CD8-positive, alpha-beta memory T cell (primary cell): ENCODE data around the gene AQP1. TPM values are rescaled to one million over a fixed set of nuclear protein-coding genes. Genes with fewer than 3 reads are reported as not detected.

Source experiments
- CTCF ChIA-PET: fragments of 350-600 bp; sonication (Branson Sonifier 250); formaldehyde crosslinking; loops from one replicate; lab custom pipeline; 2021; ENCODE audit warnings: antibody characterized with exemption; lab: Charles Lee
- POLR2A ChIA-PET: fragments of 350-600 bp; sonication (Branson Sonifier 250); formaldehyde crosslinking; loops from one replicate; lab custom pipeline; 2021; ENCODE audit warnings: antibody characterized with exemption; lab: Charles Lee
- DNase-seq, 5 donors: peaks; one replicate each; pipeline versions ENCODE4 v3.0.0 to v3.0.0-alpha.2; 2020 to 2022; ENCODE audit warnings: mixed read lengths in 1 of 5
- H3K27ac ChIP-seq: one replicate; pipeline ENCODE4 v1.7.0; 2013; ENCODE audit warnings: low read depth, mild to moderate bottlenecking, low read length, moderate library complexity
- H3K27me3 ChIP-seq: 2 replicates; pipeline ENCODE4 v1.7.0; 2013; ENCODE audit warnings: low read length, mild to moderate bottlenecking; ENCODE audit not compliant: insufficient read depth, poor library complexity, severe bottlenecking
- H3K36me3 ChIP-seq: 2 replicates; pipeline ENCODE4 v1.7.0; 2013; ENCODE audit warnings: mild to moderate bottlenecking, low read length, moderate library complexity; ENCODE audit not compliant: insufficient read depth
- H3K4me1 ChIP-seq: 2 replicates; pipeline ENCODE4 v1.7.0; 2013; ENCODE audit warnings: mild to moderate bottlenecking, low read length, moderate library complexity; ENCODE audit not compliant: insufficient read depth
- H3K4me3 ChIP-seq: 2 replicates; pipeline ENCODE4 v1.7.0; 2013; ENCODE audit warnings: mild to moderate bottlenecking, low read length
- H3K9me3 ChIP-seq: 2 replicates; pipeline ENCODE4 v1.7.0; 2013; ENCODE audit warnings: mild to moderate bottlenecking, low read length
- H3K27ac Mint-ChIP-seq, 8 donors: one replicate each; pipeline ENCODE4 v1.8.0; 2020 to 2021; ENCODE audit warnings: mixed read lengths in 8 of 8, mild to moderate bottlenecking in 6 of 8, inconsistent platforms in 3 of 8, moderate library complexity in 3 of 8
- H3K27me3 Mint-ChIP-seq, 2 donors: one replicate each; pipeline ENCODE4 v1.8.0; 2020 to 2021; ENCODE audit warnings: mixed read lengths in 2 of 2, mild to moderate bottlenecking in 1 of 2, moderate library complexity in 1 of 2
- H3K36me3 Mint-ChIP-seq, 3 donors: one replicate each; pipeline ENCODE4 v1.8.0; 2020 to 2021; ENCODE audit warnings: mixed read lengths in 3 of 3, inconsistent platforms in 1 of 3, mild to moderate bottlenecking in 1 of 3
- H3K4me1 Mint-ChIP-seq, 3 donors: one replicate each; pipeline ENCODE4 v1.8.0; 2020 to 2021; ENCODE audit warnings: mixed read lengths in 3 of 3, inconsistent platforms in 1 of 3, mild to moderate bottlenecking in 1 of 3
- H3K4me3 Mint-ChIP-seq, 7 donors: one replicate each; pipeline ENCODE4 v1.8.0; 2020 to 2021; ENCODE audit warnings: mixed read lengths in 7 of 7, mild to moderate bottlenecking in 6 of 7, moderate library complexity in 4 of 7, inconsistent platforms in 2 of 7
- H3K9me3 Mint-ChIP-seq, 5 donors: one replicate each; pipeline ENCODE4 v1.8.0; 2020 to 2022; ENCODE audit warnings: mixed read lengths in 5 of 5, mild to moderate bottlenecking in 3 of 5, moderate library complexity in 2 of 5, inconsistent platforms in 1 of 5
- polyA plus RNA-seq: library from polyadenylated mRNA; unstranded; fragments of 300-500 nt; fragmentation: Illumina TruSeq; gene quantifications from one replicate; pipeline ENCODE4 v1.2.3, GENCODE V29; 2021
- total RNA-seq, 2 experiments: library from RNA; stranded (reverse); gene quantifications; one replicate each; pipeline ENCODE4 v1.2.3, GENCODE V29; 2021

Gene AQP1
- total and polyA plus RNA-seq, 3 experiments from 2014 or later: 0.13 to 0.15 TPM; not detected in 1

GRCh38 chr7:30877993-30878392 lies 33.7 kb upstream of the AQP1 start:
- peaks cover 0 to 5% of the 10 kb centered on the region in 2 donors for H3K27me3 Mint-ChIP-seq
- no peaks in the 10 kb centered on the region for H3K4me1 ChIP-seq
- no peaks in the 10 kb centered on the region for H3K36me3 Mint-ChIP-seq
- POLR2A ChIA-PET: no interaction called here
- H3K4me3 ChIP-seq: no peak overlapping the region
- no peak overlapping the region for H3K27ac Mint-ChIP-seq
- H3K9me3 ChIP-seq: no peaks in the 10 kb centered on the region
- peaks cover 0 to 1% (median 0%) of the 10 kb centered on the region in 5 donors for H3K9me3 Mint-ChIP-seq
- CTCF ChIA-PET: no interaction called here
- no peaks in the 10 kb centered on the region for H3K27me3 ChIP-seq
- H3K4me3 Mint-ChIP-seq: no peak overlapping the region
- H3K27ac ChIP-seq: no peak overlapping the region
- no peak for DNase-seq
- no peaks in the 10 kb centered on the region for H3K4me1 Mint-ChIP-seq
- no peaks in the 10 kb centered on the region for H3K36me3 ChIP-seq

GRCh38 chr7:30879139-30880124 lies 32.2 kb upstream of the AQP1 start:
- Histone ChIP-seq H3K9me3 (no peaks in the 10 kb centered on the region), H3K36me3 (no peaks in the 10 kb centered on the region), H3K27me3 (no peaks in the 10 kb centered on the region), H3K4me1 (no peaks in the 10 kb centered on the region), H3K27ac (no peak overlapping the region), H3K4me3 (no peak overlapping the region)
- no peak overlapping the region for H3K4me3 Mint-ChIP-seq
- no peaks in the 10 kb centered on the region for H3K36me3 Mint-ChIP-seq
- no peak for DNase-seq
- H3K27ac Mint-ChIP-seq: peak overlapping the region in 1 of 8 donors; percentile 94
- CTCF ChIA-PET: no interaction called here
- POLR2A ChIA-PET: no interaction called here
- H3K4me1 Mint-ChIP-seq: no peaks in the 10 kb centered on the region
- H3K27me3 Mint-ChIP-seq: peaks cover 0 to 5% of the 10 kb centered on the region in 2 donors
- H3K9me3 Mint-ChIP-seq: peaks cover 0 to 1% (median 0%) of the 10 kb centered on the region in 5 donors

- no peak for DNase-seq
- Histone ChIP-seq H3K9me3 (no peaks in the 10 kb centered on the region), H3K36me3 (no peaks in the 10 kb centered on the region), H3K4me3 (no peak overlapping the region), H3K4me1 (no peaks in the 10 kb centered on the region), H3K27me3 (no peaks in the 10 kb centered on the region), H3K27ac (no peak overlapping the region)
- H3K9me3 Mint-ChIP-seq: no peaks in the 10 kb centered on the region
- H3K27ac Mint-ChIP-seq: no peak overlapping the region
- no peak overlapping the region for H3K4me3 Mint-ChIP-seq
- H3K27me3 Mint-ChIP-seq: peaks cover 0 to 5% of the 10 kb centered on the region in 2 donors
- ChIA-PET POLR2A (no interaction called here), CTCF (no interaction called here)
- H3K4me1 Mint-ChIP-seq: no peaks in the 10 kb centered on the region
- no peaks in the 10 kb centered on the region for H3K36me3 Mint-ChIP-seq
These were observed 31.4 kb upstream of the AQP1 start for GRCh38 chr7:30880125-30880720.

GRCh38 chr7:30880941-30881340 lies 30.7 kb upstream of the AQP1 start:
- no peaks in the 10 kb centered on the region for H3K36me3 Mint-ChIP-seq
- no peak overlapping the region for H3K4me3 Mint-ChIP-seq
- no peak overlapping the region for H3K27ac Mint-ChIP-seq
- Histone ChIP-seq H3K4me1 (no peaks in the 10 kb centered on the region), H3K27me3 (no peaks in the 10 kb centered on the region), H3K9me3 (no peaks in the 10 kb centered on the region), H3K27ac (no peak overlapping the region), H3K4me3 (no peak overlapping the region), H3K36me3 (no peaks in the 10 kb centered on the region)
- POLR2A ChIA-PET: no interaction called here
- peaks cover 0 to 5% of the 10 kb centered on the region in 2 donors for H3K27me3 Mint-ChIP-seq
- no peaks in the 10 kb centered on the region for H3K9me3 Mint-ChIP-seq
- H3K4me1 Mint-ChIP-seq: no peaks in the 10 kb centered on the region
- CTCF ChIA-PET: no interaction called here
- DNase-seq: no peak

GRCh38 chr7:30881448-30881847 lies 30.2 kb upstream of the AQP1 start:
- ChIA-PET CTCF (no interaction called here), POLR2A (no interaction called here)
- DNase-seq: no peak
- Histone ChIP-seq H3K4me3 (no peak overlapping the region), H3K27me3 (no peaks in the 10 kb centered on the region), H3K36me3 (no peaks in the 10 kb centered on the region), H3K27ac (no peak overlapping the region), H3K9me3 (no peaks in the 10 kb centered on the region), H3K4me1 (no peaks in the 10 kb centered on the region)
- Mint-ChIP-seq H3K27me3 (peaks cover 0 to 5% of the 10 kb centered on the region in 2 donors), H3K9me3 (no peaks in the 10 kb centered on the region), H3K4me3 (no peak overlapping the region), H3K4me1 (no peaks in the 10 kb centered on the region), H3K27ac (no peak overlapping the region), H3K36me3 (no peaks in the 10 kb centered on the region)

GRCh38 chr7:30884881-30885280 lies 26.8 kb upstream of the AQP1 start:
- no peak for DNase-seq
- Histone ChIP-seq H3K36me3 (no peaks in the 10 kb centered on the region), H3K4me3 (no peak overlapping the region), H3K4me1 (no peaks in the 10 kb centered on the region), H3K27ac (no peak overlapping the region), H3K27me3 (no peaks in the 10 kb centered on the region), H3K9me3 (no peaks in the 10 kb centered on the region)
- peaks cover 0 to 1% of the 10 kb centered on the region in 2 donors for H3K27me3 Mint-ChIP-seq
- H3K9me3 Mint-ChIP-seq: no peaks in the 10 kb centered on the region
- H3K4me3 Mint-ChIP-seq: no peak overlapping the region
- no peaks in the 10 kb centered on the region for H3K4me1 Mint-ChIP-seq
- no peaks in the 10 kb centered on the region for H3K36me3 Mint-ChIP-seq
- ChIA-PET CTCF (no interaction called here), POLR2A (no interaction called here)
- H3K27ac Mint-ChIP-seq: no peak overlapping the region

- Histone ChIP-seq H3K9me3 (no peaks in the 10 kb centered on the region), H3K36me3 (no peaks in the 10 kb centered on the region), H3K27me3 (no peaks in the 10 kb centered on the region), H3K27ac (no peak overlapping the region), H3K4me1 (no peaks in the 10 kb centered on the region), H3K4me3 (no peak overlapping the region)
- Mint-ChIP-seq H3K9me3 (peaks cover 0 to 8% (median 3%) of the 10 kb centered on the region in 5 donors), H3K4me3 (no peak overlapping the region), H3K27ac (no peak overlapping the region), H3K27me3 (peaks cover 0 to 1% of the 10 kb centered on the region in 2 donors), H3K4me1 (no peaks in the 10 kb centered on the region), H3K36me3 (peaks cover 0 to 6% (median 0%) of the 10 kb centered on the region in 3 donors)
- CTCF ChIA-PET: no interaction called here
- POLR2A ChIA-PET: no interaction called here
- DNase-seq: no peak
These were observed 25.0 kb upstream of the AQP1 start for GRCh38 chr7:30886608-30887011.

GRCh38 chr7:30887464-30887872 lies 24.2 kb upstream of the AQP1 start:
- Mint-ChIP-seq H3K27me3 (peaks cover 0 to 1% of the 10 kb centered on the region in 2 donors), H3K27ac (no peak overlapping the region), H3K9me3 (peaks cover 0 to 8% (median 3%) of the 10 kb centered on the region in 5 donors), H3K4me3 (no peak overlapping the region), H3K36me3 (peaks cover 0 to 6% (median 0%) of the 10 kb centered on the region in 3 donors), H3K4me1 (no peaks in the 10 kb centered on the region)
- CTCF ChIA-PET: no interaction called here
- Histone ChIP-seq H3K27ac (no peak overlapping the region), H3K4me1 (no peaks in the 10 kb centered on the region), H3K36me3 (no peaks in the 10 kb centered on the region), H3K9me3 (no peaks in the 10 kb centered on the region), H3K27me3 (no peaks in the 10 kb centered on the region), H3K4me3 (no peak overlapping the region)
- no peak for DNase-seq
- POLR2A ChIA-PET: no interaction called here
